OCI-LY7 (cell line): ENCODE measurements around the gene H19.

Experiments
- EZH2phosphoT487 ChIP-seq: fragments of 200-600 bp; sonication (generic); IDR thresholded peaks from 2 replicates; pipeline ENCODE4 v1.6.1; 2018; ENCODE audit warnings: low read depth, borderline replicate concordance, mild to moderate bottlenecking, mixed run types, antibody characterized with exemption, low read length, moderate library complexity, mixed read lengths
- TF ChIP-seq, protein P1 (sequence below): fragments of 200-600 bp; sonication (generic); conservative IDR thresholded peaks from 2 replicates; pipeline ENCODE4 v1.5.1; 2014; ENCODE audit warnings: mild to moderate bottlenecking, antibody characterized with exemption, low read length, moderate library complexity, mixed read lengths

DNA sequence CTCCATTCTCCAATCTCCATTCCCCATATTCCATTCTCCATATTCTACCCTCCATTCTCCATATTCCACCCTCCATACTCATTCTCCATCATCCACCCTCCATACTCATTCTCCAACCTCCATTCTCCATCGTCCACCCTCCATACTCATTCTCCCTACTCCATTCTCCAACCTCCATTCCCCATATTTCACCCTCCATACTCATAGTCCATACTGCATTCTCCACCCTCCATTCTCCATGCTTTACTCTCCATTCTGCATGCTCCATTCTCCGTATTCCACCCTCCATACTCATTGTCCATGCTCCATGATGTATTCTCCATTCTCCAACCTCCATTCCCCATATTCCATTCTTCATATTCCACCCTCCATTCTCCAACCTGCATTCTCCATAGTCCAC, 44.3 kb upstream of the H19 start:
- TF ChIP-seq, protein P1, sequence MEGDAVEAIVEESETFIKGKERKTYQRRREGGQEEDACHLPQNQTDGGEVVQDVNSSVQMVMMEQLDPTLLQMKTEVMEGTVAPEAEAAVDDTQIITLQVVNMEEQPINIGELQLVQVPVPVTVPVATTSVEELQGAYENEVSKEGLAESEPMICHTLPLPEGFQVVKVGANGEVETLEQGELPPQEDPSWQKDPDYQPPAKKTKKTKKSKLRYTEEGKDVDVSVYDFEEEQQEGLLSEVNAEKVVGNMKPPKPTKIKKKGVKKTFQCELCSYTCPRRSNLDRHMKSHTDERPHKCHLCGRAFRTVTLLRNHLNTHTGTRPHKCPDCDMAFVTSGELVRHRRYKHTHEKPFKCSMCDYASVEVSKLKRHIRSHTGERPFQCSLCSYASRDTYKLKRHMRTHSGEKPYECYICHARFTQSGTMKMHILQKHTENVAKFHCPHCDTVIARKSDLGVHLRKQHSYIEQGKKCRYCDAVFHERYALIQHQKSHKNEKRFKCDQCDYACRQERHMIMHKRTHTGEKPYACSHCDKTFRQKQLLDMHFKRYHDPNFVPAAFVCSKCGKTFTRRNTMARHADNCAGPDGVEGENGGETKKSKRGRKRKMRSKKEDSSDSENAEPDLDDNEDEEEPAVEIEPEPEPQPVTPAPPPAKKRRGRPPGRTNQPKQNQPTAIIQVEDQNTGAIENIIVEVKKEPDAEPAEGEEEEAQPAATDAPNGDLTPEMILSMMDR = no peak
- no peak for TF ChIP-seq EZH2phosphoT487
